Activated CD4-positive, alpha-beta T cell treated with anti-CD3 and anti-CD28 coated beads, Interleukin-10, Interleukin-2, amounts not matched to agents 100 ng/mL and 50 ng/mL, durations not matched to agents 16 hours and 8 hours (primary cell): ENCODE measurements around the gene PIGW.
"Not testable (repeated sequence)": the region's sequence is repeated elsewhere in the genome, so short reads cannot be mapped to it uniquely, and the experiment has no call there.

ENCODE experiments used
- DNase-seq: peaks from one replicate; pipeline ENCODE4 v3.0.0-alpha.2; 2020

Gene PIGW

GRCh38 chr17:36508439-36508838 lies 26.3 kb upstream of the PIGW start:
- DNase-seq, result not testable (repeated sequence)

- DNase-seq, result no peak
These were observed 25.4 kb upstream of the PIGW start for GRCh38 chr17:36509272-36509985.

DNA sequence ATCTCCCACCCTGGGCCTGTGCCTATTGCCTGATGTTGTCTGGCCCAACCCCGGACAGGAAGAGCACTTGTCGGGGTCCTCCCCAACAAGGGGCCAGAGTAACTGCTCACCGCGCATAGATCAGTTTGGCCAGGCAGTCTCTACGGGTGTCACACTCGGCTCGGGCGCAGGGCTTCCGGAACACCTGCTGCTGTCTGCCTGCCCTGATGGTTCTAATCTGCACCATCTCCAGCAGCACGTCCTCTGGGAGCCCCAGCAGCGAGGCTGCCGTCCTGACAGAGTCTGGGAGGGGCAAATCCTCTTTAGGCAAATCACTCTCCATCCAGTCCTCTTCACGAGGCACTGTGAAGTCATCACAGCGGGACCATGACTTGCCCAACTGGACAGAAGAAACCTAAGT lies 24.2 kb upstream of the PIGW start:
- no peak for DNase-seq

- no peak for DNase-seq
These were observed 23.6 kb upstream of the PIGW start for GRCh38 chr17:36511216-36511615.

- no peak for DNase-seq
These were observed 22.1 kb upstream of the PIGW start for GRCh38 chr17:36512641-36513040.

- DNase-seq, result no peak
These were observed 19.9 kb upstream of the PIGW start for GRCh38 chr17:36514856-36515255.

DNA sequence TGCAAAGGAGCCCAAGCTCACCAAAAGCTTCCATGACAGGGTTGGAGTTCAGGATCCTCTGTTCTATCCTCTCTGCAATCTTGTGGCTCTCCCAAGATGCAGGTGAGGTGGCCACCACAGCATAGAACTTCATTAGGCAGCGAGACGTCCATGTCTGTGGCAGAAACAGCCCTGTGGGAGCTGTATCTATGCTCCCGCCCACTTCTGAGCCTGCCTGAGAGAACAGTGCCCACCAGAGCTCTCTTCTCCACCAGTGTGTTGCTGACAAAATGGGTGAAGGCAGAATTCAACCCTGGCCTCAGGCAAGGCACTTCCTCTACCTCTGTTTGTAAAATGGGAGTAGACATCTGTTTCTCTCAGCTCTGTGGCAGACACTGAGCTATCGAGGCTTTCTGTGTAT lies 18.9 kb upstream of the PIGW start:
- DNase-seq, result no peak

- DNase-seq, result no peak
These were observed 11.7 kb upstream of the PIGW start for GRCh38 chr17:36523113-36523512.

DNA sequence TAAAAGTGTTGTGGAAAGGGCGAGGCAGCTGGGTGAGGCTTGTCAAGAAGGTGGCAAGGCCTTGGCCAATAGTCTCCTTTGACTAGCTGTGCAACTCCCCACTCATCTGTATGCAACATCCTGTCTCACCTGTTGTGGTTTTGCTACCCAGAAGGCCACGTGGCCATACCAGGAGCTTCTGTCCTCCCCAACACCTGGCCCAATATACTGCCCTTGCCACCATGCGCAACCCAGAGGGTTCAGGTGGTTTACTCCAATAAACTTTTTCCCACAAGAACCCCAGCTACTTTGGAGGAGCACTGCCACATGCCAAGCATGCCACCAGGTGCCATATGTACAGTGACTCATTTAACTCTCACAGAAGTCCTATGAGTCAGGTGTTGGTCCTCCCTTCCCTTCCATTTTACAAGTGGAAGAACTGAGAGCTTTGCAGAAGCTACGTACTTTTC lies 10.3 kb upstream of the PIGW start:
- peak; percentile 34 for DNase-seq

GRCh38 chr17:36525113-36525512 lies 9.7 kb upstream of the PIGW start:
- no peak for DNase-seq

- no peak for DNase-seq
These were observed 8.9 kb upstream of the PIGW start for GRCh38 chr17:36525888-36526287.

- DNase-seq, result no peak
These were observed 7.1 kb upstream of the PIGW start for GRCh38 chr17:36527621-36528250.

DNA sequence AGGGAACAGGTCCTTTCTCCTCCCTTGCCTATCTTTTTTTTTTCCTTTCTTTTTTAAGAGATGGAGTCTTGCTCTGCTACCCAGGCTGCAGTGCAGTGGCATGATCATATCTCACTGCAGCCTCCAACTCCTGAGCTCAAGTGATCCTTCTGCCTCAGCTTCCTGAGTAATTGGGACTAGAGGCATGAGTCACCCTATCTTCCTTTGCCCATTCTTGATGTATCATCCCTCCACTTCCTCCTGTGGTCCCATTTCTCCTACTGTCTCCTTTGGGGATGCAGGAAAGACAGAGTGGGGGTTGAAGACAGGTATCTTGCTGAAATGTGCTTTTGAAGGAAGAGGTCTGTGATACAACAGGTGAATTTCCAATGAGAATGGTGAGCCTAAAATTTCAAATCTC lies 5.7 kb upstream of the PIGW start:
- DNase-seq, result no peak

GRCh38 chr17:36532435-36532975 lies 2.3 kb upstream of the PIGW start:
- DNase-seq, result no peak

- peak; percentile 66 for DNase-seq
These were observed 600 bp upstream of the PIGW start for GRCh38 chr17:36533935-36534839.

- no peak for DNase-seq
These were observed 888 bp downstream of the PIGW start for GRCh38 chr17:36535669-36536081.

DNA sequence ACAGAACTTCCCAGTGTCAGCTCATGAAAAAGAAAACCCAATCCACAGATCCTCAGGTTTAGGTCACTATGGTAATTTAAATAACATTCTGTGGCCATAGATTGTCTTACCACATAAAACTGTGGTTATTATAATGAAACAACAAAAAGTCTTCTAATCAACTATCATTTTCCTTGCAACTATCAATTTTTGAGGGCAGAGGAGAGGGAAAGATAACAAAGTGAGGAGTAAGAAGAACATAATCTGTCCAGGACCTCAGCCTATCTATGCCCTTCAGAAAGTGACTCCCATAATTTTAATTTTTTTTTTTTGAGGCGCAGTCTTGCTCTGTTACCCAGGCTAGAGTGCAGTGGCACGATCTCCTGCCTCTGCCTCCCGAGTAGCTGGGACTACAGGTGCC lies 5.9 kb downstream of the PIGW start:
- DNase-seq, result no peak

DNA sequence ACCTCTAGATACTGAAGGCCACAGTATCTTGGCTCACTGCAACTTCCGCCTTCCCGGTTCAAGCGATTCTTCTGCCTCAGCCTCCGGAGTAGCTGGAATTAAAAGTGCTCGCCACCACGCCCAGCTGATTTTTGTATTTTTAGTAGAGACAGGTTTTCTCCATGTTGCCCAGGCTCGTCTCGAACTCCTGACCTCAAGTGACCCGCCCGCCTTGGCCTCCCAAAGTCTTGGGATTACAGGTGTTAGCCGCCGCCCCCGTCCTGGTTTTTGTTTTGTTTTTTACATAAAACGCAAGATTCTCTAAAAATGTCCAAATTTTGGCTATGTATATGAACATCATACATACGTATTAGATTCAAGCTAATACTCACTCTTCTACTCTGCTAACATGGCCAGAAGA lies 8.0 kb downstream of the PIGW start:
- no peak for DNase-seq

GRCh38 chr17:36544044-36544306 lies 9.2 kb downstream of the PIGW start:
- peak; percentile 51 for DNase-seq

GRCh38 chr17:36544307-36545076 lies 9.7 kb downstream of the PIGW start, which contains the start of gene GGNBP2:
Gene GGNBP2, plus strand, starts transcription at chr17:36544919. Its CDS starts 806 bp downstream, at chr17:36545725.
- peak; percentile 95 for DNase-seq

DNA sequence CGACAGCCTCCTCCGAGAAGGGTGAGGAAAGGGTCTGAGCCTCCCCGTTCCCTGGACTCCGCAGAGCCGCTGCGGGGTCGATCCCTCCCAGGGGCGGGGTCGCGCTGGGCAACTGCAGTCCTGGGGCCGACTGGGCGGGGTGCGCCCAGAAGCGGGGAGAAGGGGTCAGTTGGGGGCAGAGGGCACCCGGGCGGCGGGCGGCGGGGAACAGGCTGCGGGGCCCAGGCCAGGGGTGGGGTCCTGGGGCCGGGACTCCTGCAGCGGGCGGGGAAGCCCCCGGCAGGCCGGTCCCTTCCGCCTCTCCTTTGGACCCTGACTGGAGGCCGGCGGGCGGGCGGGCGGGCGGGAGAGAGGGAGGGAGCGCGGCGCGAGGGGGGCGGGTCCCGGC lies 10.3 kb downstream of the PIGW start:
- DNase-seq, result no peak
